K562 (cell line): ENCODE results near the gene PCBP3. TPM values are rescaled to one million over a fixed set of nuclear protein-coding genes. Genes with fewer than 3 reads are reported as not detected.

Experiments
- ATAC-seq: fragments of 200-7000 bp; cut with Tn5 transposase; 3 replicates; pipeline ENCODE4 v1.9.1; 2020; ENCODE audit warnings: moderate library complexity
- BruUV-seq: library from RNA; stranded (reverse); fragments of 400-500 nt; replicated peaks from 2 replicates; lab custom pipeline; 2021; lab: Mats Ljungman, UMichigan
- CTCF ChIA-PET: fragments of 300-600 bp; formaldehyde crosslinking; extraction: SDS; loops from one replicate; lab custom pipeline; 2021; ENCODE audit warnings: low intra/inter-chr PET ratio; lab: Yijun Ruan, JAX
- POLR2A ChIA-PET: fragments of 300-600, 350-650 bp; sonication (Branson Sonifier 250); formaldehyde crosslinking; extraction: SDS; loops from one replicate; lab custom pipeline; 2021; ENCODE audit warnings: antibody characterized with exemption, inconsistent platforms; lab: Yijun Ruan, JAX
- DNase-seq, 4 experiments: peaks; one replicate each; pipeline versions ENCODE4 v3.0.0 to v3.0.0-alpha.2; 2011 to 2018; ENCODE audit warnings: low spot score in 3 of 4, mixed read lengths in 3 of 4; ENCODE audit errors: extremely low read depth in 1 of 4
- FAIRE-seq: peaks from 2 replicates; lab custom pipeline; 2011; peaks lifted over from hg19 to GRCh38; lab: Jason Lieb, UNC
- H2AFZ ChIP-seq: 2 replicates; pipeline ENCODE4 v1.6.0; 2011; ENCODE audit warnings: low read depth, low read length, control low read depth, inconsistent platforms
- H3K27ac ChIP-seq: fragments of 200-600 bp; 3 replicates; pipeline ENCODE4 v1.8.0; 2011; ENCODE audit warnings: low read depth, mild to moderate bottlenecking, control low read depth, inconsistent platforms, low read length, moderate library complexity, mixed read lengths; ENCODE audit errors: extremely low read depth
- H3K27me3 ChIP-seq, 2 experiments: fragments of 300-600 bp in 1 of 2; 2 replicates in 1 of 2; 3 replicates in 1 of 2; pipeline versions ENCODE4 v1.6.0 to v1.8.0; 2011; ENCODE audit warnings: inconsistent platforms in 2 of 2, low read length in 2 of 2, mild to moderate bottlenecking in 1 of 2, mixed read lengths in 1 of 2, moderate library complexity in 1 of 2; ENCODE audit not compliant: control insufficient read depth in 2 of 2, insufficient read depth in 2 of 2
- H3K36me3 ChIP-seq: fragments of 300-600 bp; 3 replicates; pipeline ENCODE4 v1.8.0; 2011; ENCODE audit warnings: mild to moderate bottlenecking, low read length, inconsistent platforms; ENCODE audit not compliant: control insufficient read depth, insufficient read depth
- H3K4me1 ChIP-seq, 2 experiments: fragments of 200-600 bp in 1 of 2; replicated peaks in 1 of 2; 2 replicates in 1 of 2; 3 replicates in 1 of 2; pipeline versions ENCODE4 v1.5.1 to v1.8.0; 2011; ENCODE audit warnings: inconsistent platforms in 2 of 2, low read length in 2 of 2, mild to moderate bottlenecking in 1 of 2, mixed read lengths in 1 of 2, moderate library complexity in 1 of 2; ENCODE audit not compliant: control insufficient read depth in 2 of 2, insufficient read depth in 2 of 2
- H3K4me2 ChIP-seq: 2 replicates; pipeline ENCODE4 v1.6.1; 2011; ENCODE audit warnings: low read length, control low read depth, inconsistent platforms, mixed read lengths; ENCODE audit not compliant: insufficient read depth
- H3K4me3 ChIP-seq: fragments of 200-600 bp; sonication (generic), shearing (Covaris generic); 2 replicates; pipeline ENCODE4 v1.5.1; 2016; ENCODE audit warnings: control low read depth, inconsistent platforms
- H3K79me2 ChIP-seq: fragments of 200-600 bp; 3 replicates; pipeline ENCODE4 v1.8.0; 2011; ENCODE audit warnings: low read length, inconsistent platforms; ENCODE audit not compliant: control insufficient read depth, insufficient read depth
- H3K9ac ChIP-seq, 2 experiments: 2 replicates each; pipeline versions ENCODE4 v1.6.0 to v1.6.1; 2011; ENCODE audit warnings: low read depth in 2 of 2, low read length in 2 of 2, control low read depth in 1 of 2, inconsistent platforms in 1 of 2, mild to moderate bottlenecking in 1 of 2, mixed read lengths in 1 of 2; ENCODE audit not compliant: insufficient read depth in 1 of 2
- H3K9me1 ChIP-seq: one replicate; pipeline ENCODE4 v1.6.0; 2011; ENCODE audit warnings: inconsistent platforms, mild to moderate bottlenecking, low read length, moderate library complexity; ENCODE audit not compliant: control insufficient read depth, insufficient read depth
- H3K9me3 ChIP-seq: replicated peaks from 2 replicates; pipeline ENCODE4 v1.5.1; 2011; ENCODE audit warnings: low read depth, low read length, inconsistent platforms; ENCODE audit not compliant: control insufficient read depth, insufficient read depth
- H4K20me1 ChIP-seq: replicated peaks from 2 replicates; pipeline ENCODE4 v1.6.1; 2011; ENCODE audit warnings: low read length, inconsistent platforms, mixed read lengths; ENCODE audit not compliant: control insufficient read depth, insufficient read depth
- MCM7 ChIP-seq, 2 experiments: fragments of 450-650 bp; IDR thresholded peaks; 2 replicates each; pipeline ENCODE4 v1.6.1; 2016 to 2018
- RBM39 ChIP-seq: fragments of 200-400 bp; formaldehyde crosslinking; optimal IDR thresholded peaks from 2 replicates; pipeline ENCODE3; 2018; ENCODE audit warnings: low read depth, low read length
- SIN3B ChIP-seq: fragments of 450-650 bp; IDR thresholded peaks from 2 replicates; pipeline ENCODE4 v1.6.1; 2017; ENCODE audit warnings: low read depth, mild to moderate bottlenecking, moderate library complexity
- SRSF1 ChIP-seq: fragments of 200-400 bp; formaldehyde crosslinking; IDR thresholded peaks from 2 replicates; pipeline ENCODE4 v1.6.1; 2017; ENCODE audit warnings: mild to moderate bottlenecking, low read depth, low read length, moderate library complexity
- ZBTB17 ChIP-seq: fragments of 450-650 bp; formaldehyde crosslinking; IDR thresholded peaks from 2 replicates; pipeline ENCODE4 v1.4.0; 2020; ENCODE audit warnings: mild to moderate bottlenecking
- ZNF165 ChIP-seq: fragments of 250-450 bp; sonication (Bioruptor Pico); IDR thresholded peaks from 2 replicates; pipeline ENCODE4 v1.4.0; 2020; ENCODE audit warnings: borderline replicate concordance
- ZNF77 ChIP-seq: fragments of 250-450 bp; sonication (Bioruptor Pico); IDR thresholded peaks from 2 replicates; pipeline ENCODE4 v1.5.0; 2020
- ZNF778 ChIP-seq: fragments of 450-650 bp; formaldehyde crosslinking; IDR thresholded peaks from 2 replicates; pipeline ENCODE4 v1.4.0; 2020; ENCODE audit warnings: mild to moderate bottlenecking, moderate library complexity
- WGBS: fragments of 100-300 bp; shearing (Covaris generic); methylation state at CpG from one replicate; pipeline ENCODE4 v1.1.6; 2016; ENCODE audit warnings: low coverage, mixed read lengths; ENCODE audit not compliant: insufficient coverage; ENCODE audit errors: missing lambda C conversion rate; 5-methylcytosine and 5-hydroxymethylcytosine counted together
- in situ Hi-C: fragments of 300-500 bp; cut with MboI; formaldehyde crosslinking; loops from 4 replicates; pipeline ENCODE4 v1.15.0; 2018; ENCODE audit warnings: inconsistent platforms, mixed read lengths
- intact Hi-C: fragments of 100-400 bp; cut with micrococcal nuclease; formaldehyde crosslinking; loops from 2 replicates; pipeline ENCODE4 v1.14.2; 2022
- polyA plus RNA-seq, 8 experiments: library from polyadenylated mRNA; depleted of rRNA in 4 of 8; stranded (reverse) in 5 of 8; unstranded in 3 of 8; fragments of >200 nt; fragmentation: Nextera tagmentation in 2 of 8; fragmentation: Illumina TruSeq in 1 of 8; extraction: Ambion mirVana in 2 of 8; extraction: Trizol in 1 of 8; gene quantifications; 2 replicates each; pipeline versions ENCODE4 v1.2.1 to v1.2.3, GENCODE V29; 2011 to 2014; ENCODE audit warnings: inconsistent platforms in 1 of 8, missing spikeins in 1 of 8
- total RNA-seq, 7 experiments: library from RNA; depleted of rRNA in 6 of 7; stranded (reverse); fragments of >200 nt in 6 of 7; fragmentation: Illumina TruSeq in 2 of 7; extraction: Trizol in 2 of 7; gene quantifications; 2 replicates each; pipeline versions ENCODE4 v1.2.1 to v1.2.3, GENCODE V29; 2011 to 2021; ENCODE audit warnings: low replicate concordance in 1 of 7
- TF ChIP-seq, protein P1 (sequence below): sonication (generic); formaldehyde crosslinking; IDR thresholded peaks from 2 replicates; pipeline ENCODE4 v1.8.0; 2022; ENCODE audit warnings: missing genetic modification reagents, mild to moderate bottlenecking, borderline replicate concordance
- TF ChIP-seq, protein P2 (sequence below): fragments of 250-450 bp; sonication (Bioruptor Pico); IDR thresholded peaks from 2 replicates; pipeline ENCODE4 v1.4.0; 2020
- TF ChIP-seq, protein P3 (sequence below), 2 experiments: fragments of 250-450 bp in 1 of 2; fragments of 450-650 bp in 1 of 2; sonication (Bioruptor Pico) in 1 of 2; IDR thresholded peaks; 2 replicates each; pipeline versions ENCODE4 v1.6.1 to v1.8.0; 2016 to 2021; ENCODE audit warnings: mild to moderate bottlenecking in 2 of 2, moderate library complexity in 2 of 2, missing compliant biosample characterization in 1 of 2, missing genetic modification characterization in 1 of 2

PCBP3 gene
- total and polyA plus RNA-seq, 9 of the 15 experiments (the other 6 are each of a cell fraction or from before 2014, with no cell fraction given), result 0.18 TPM; not detected in 8

DNA sequence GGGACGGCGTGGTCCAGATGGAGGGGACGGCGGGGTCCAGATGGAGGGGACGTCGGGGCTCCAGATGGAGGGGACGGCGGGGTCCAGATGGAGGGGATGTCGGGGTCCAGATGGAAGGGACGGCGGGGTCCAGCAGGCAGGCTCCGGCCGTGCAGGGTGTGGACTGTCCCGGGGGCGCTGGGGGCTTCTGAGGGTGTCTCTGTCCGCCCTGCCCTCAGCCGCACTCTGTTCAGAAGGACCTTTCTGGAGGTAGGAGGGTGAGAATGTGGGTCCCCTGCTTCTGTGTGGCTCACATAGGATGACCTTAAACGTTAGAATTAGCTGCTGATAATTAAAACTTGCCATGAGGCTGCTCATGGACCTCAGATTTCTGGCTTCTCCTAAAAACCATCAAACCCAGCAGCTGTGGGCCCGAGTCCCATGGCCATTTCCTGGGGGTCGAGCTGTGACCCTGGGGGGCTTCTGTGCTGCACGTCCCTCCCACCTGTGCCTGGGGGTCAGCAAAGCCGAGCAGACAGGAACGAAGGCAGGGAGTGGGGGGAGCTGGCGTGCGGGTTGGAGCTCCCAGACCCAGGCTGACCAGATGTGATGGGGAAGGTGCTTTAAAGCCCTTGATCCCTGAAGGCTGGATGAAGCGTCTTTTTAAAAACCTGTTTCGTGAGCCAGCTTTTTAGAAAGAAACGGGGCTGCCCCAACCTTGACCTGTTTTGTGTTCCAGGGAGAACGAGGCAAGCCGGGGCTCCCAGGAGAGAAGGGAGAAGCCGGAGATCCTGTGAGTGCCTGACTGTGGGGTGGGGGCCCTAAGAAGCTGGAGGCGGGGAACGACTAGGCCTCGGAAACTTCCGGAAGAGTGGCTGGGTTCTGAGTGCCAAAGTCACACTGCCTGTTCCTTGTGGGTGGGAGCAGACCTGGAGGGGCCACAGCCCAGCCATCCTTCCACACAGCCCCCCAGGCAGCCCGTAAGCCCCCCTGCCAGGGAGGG is 345.1 kb downstream of the PCBP3 start:
- no peaks in the 10 kb centered on the region; the same call in 1 of the 2 replicates for H3K9me3 ChIP-seq
- intact Hi-C loops, result no loop called here
- H3K9ac ChIP-seq, result no peak overlapping the region
- H2AFZ ChIP-seq, result no peak overlapping the region
- ChIA-PET POLR2A (interaction anchor here (0.7 to 1.0 kb wide), 2 partner anchors 10 to 24 kb away, joined by 3 read pairs; no protein-coding TSS in a partner anchor), CTCF (no interaction called here)
- no TSS peak for BruUV-seq
- peaks cover 2% of the 10 kb centered on the region for H3K9me1 ChIP-seq
- H3K4me2 ChIP-seq, result no peak overlapping the region
- ATAC-seq (no peak), DNase-seq (no peak), FAIRE-seq (peak; percentile 15)
- WGBS, result 12% methylated on average over 23 of the region's 36 CpGs
- H3K36me3 ChIP-seq, result no peaks in the 10 kb centered on the region
- no peaks in the 10 kb centered on the region for H3K79me2 ChIP-seq
- H3K4me1 ChIP-seq, result peaks cover 0 to 57% of the 10 kb centered on the region in 2 experiments; a peak in 2 of 5 replicates
- no peak overlapping the region for H3K27ac ChIP-seq
- peaks cover 9% of the 10 kb centered on the region; the same call in 1 of the 2 replicates for H4K20me1 ChIP-seq
- peaks cover 56 to 83% of the 10 kb centered on the region in 2 experiments for H3K27me3 ChIP-seq
- in situ Hi-C loops, result no loop called here
- no peak overlapping the region for H3K4me3 ChIP-seq
- no peak for TF ChIP-seq ZBTB17
- TF ChIP-seq, protein P1, sequence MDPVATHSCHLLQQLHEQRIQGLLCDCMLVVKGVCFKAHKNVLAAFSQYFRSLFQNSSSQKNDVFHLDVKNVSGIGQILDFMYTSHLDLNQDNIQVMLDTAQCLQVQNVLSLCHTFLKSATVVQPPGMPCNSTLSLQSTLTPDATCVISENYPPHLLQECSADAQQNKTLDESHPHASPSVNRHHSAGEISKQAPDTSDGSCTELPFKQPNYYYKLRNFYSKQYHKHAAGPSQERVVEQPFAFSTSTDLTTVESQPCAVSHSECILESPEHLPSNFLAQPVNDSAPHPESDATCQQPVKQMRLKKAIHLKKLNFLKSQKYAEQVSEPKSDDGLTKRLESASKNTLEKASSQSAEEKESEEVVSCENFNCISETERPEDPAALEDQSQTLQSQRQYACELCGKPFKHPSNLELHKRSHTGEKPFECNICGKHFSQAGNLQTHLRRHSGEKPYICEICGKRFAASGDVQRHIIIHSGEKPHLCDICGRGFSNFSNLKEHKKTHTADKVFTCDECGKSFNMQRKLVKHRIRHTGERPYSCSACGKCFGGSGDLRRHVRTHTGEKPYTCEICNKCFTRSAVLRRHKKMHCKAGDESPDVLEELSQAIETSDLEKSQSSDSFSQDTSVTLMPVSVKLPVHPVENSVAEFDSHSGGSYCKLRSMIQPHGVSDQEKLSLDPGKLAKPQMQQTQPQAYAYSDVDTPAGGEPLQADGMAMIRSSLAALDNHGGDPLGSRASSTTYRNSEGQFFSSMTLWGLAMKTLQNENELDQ (CRISPR knock-in tag), result no peak
- TF ChIP-seq ZNF165 (CRISPR knock-in tag), result no peak
- no peak for TF ChIP-seq SRSF1
- TF ChIP-seq SIN3B, result no peak
- TF ChIP-seq, protein P2, sequence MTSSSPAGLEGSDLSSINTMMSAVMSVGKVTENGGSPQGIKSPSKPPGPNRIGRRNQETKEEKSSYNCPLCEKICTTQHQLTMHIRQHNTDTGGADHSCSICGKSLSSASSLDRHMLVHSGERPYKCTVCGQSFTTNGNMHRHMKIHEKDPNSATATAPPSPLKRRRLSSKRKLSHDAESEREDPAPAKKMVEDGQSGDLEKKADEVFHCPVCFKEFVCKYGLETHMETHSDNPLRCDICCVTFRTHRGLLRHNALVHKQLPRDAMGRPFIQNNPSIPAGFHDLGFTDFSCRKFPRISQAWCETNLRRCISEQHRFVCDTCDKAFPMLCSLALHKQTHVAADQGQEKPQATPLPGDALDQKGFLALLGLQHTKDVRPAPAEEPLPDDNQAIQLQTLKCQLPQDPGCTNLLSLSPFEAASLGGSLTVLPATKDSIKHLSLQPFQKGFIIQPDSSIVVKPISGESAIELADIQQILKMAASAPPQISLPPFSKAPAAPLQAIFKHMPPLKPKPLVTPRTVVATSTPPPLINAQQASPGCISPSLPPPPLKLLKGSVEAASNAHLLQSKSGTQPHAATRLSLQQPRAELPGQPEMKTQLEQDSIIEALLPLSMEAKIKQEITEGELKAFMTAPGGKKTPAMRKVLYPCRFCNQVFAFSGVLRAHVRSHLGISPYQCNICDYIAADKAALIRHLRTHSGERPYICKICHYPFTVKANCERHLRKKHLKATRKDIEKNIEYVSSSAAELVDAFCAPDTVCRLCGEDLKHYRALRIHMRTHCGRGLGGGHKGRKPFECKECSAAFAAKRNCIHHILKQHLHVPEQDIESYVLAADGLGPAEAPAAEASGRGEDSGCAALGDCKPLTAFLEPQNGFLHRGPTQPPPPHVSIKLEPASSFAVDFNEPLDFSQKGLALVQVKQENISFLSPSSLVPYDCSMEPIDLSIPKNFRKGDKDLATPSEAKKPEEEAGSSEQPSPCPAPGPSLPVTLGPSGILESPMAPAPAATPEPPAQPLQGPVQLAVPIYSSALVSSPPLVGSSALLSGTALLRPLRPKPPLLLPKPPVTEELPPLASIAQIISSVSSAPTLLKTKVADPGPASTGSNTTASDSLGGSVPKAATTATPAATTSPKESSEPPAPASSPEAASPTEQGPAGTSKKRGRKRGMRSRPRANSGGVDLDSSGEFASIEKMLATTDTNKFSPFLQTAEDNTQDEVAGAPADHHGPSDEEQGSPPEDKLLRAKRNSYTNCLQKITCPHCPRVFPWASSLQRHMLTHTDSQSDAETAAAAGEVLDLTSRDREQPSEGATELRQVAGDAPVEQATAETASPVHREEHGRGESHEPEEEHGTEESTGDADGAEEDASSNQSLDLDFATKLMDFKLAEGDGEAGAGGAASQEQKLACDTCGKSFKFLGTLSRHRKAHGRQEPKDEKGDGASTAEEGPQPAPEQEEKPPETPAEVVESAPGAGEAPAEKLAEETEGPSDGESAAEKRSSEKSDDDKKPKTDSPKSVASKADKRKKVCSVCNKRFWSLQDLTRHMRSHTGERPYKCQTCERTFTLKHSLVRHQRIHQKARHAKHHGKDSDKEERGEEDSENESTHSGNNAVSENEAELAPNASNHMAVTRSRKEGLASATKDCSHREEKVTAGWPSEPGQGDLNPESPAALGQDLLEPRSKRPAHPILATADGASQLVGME (CRISPR knock-in tag), result no peak
- TF ChIP-seq ZNF77 (CRISPR knock-in tag), result no peak
- no peak for TF ChIP-seq ZNF778 (CRISPR knock-in tag)
- TF ChIP-seq, protein P3, sequence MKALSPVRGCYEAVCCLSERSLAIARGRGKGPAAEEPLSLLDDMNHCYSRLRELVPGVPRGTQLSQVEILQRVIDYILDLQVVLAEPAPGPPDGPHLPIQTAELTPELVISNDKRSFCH (CRISPR knock-in tag; IDR thresholded peaks at IDR 0.05), result no peak
- TF ChIP-seq, protein P3 (tag; IDR thresholded peaks at IDR 0.05), result no peak
- no peak for TF ChIP-seq MCM7 (IDR thresholded peaks at IDR 0.05)
- no peak for TF ChIP-seq RBM39
